ENCODE results near the gene BCL2L1.

Gene BCL2L1

DNA sequence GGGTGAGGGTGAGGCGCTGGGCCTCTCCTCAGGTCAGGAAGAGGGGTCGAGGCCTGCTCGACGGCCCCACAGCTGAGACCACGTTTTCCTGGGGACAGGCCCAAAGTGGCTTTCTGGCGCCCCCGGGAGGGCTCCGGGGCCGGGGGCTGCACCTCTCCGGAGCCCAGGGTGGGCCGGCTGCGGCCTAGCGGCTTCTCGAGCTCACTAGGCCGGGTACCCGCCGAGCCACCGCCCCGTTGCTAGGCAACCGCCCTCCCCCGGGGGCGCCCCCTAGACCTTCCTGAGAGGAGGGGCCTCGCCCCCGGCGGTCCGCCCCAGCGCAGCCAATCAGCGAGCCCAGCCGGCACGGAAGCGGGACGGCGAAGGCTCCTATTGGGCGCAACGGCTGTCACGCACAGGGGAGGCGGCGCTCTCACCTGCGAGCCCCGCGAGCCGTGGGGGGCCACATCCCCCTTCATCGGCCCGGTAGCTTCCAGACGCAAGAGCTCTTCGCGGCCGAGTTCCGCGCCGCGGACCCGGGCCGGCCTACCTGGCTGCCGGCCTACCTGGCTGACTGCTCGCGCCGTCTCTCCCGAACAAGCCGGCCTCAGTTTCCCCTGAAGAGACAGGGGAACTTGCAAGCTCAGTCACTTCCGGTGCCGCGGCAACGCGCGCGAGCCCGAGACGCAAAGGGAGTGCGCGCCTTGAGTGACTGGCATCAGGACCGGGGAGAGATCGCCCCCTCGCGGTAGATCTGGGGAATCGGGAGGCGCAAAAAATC lies 831 bp upstream of the BCL2L1 start:
- peak; percentile 98 for DNase-seq

DNA sequence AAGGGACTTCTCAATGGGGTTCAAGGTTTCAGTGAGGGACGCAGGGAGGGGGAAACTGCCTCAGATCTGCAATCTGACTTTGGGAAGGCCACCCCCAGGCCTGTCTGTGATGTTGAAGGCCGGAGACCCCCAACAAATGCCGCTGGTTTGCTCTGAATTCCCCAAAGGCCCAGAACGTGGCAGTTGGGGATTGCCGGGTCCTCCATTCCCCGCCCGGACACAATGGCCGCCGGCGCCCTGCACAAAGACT lies 326 bp upstream of the BCL2L1 start:
- no peak for DNase-seq

DNA sequence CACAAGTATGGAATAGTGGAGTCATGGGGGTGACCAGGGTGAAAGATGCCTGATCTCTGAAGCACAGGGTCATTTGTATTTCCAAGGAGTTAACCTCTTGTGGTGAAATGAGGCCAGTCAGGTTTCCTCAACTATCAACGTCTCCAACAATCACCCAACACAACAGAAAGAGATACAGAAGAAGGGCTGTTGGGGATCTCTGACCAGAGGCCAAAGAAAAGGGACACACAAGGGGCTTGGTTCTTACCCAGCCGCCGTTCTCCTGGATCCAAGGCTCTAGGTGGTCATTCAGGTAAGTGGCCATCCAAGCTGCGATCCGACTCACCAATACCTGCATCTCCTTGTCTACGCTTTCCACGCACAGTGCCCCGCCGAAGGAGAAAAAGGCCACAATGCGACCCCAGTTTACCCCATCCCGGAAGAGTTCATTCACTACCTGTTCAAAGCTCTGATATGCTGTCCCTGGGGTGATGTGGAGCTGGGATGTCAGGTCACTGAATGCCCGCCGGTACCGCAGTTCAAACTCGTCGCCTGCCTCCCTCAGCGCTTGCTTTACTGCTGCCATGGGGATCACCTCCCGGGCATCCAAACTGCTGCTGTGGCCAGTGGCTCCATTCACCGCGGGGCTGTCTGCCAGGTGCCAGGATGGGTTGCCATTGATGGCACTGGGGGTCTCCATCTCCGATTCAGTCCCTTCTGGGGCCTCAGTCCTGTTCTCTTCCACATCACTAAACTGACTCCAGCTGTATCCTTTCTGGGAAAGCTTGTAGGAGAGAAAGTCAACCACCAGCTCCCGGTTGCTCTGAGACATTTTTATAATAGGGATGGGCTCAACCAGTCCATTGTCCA lies 1.0 kb downstream of the BCL2L1 start:
- no peak for DNase-seq

DNA sequence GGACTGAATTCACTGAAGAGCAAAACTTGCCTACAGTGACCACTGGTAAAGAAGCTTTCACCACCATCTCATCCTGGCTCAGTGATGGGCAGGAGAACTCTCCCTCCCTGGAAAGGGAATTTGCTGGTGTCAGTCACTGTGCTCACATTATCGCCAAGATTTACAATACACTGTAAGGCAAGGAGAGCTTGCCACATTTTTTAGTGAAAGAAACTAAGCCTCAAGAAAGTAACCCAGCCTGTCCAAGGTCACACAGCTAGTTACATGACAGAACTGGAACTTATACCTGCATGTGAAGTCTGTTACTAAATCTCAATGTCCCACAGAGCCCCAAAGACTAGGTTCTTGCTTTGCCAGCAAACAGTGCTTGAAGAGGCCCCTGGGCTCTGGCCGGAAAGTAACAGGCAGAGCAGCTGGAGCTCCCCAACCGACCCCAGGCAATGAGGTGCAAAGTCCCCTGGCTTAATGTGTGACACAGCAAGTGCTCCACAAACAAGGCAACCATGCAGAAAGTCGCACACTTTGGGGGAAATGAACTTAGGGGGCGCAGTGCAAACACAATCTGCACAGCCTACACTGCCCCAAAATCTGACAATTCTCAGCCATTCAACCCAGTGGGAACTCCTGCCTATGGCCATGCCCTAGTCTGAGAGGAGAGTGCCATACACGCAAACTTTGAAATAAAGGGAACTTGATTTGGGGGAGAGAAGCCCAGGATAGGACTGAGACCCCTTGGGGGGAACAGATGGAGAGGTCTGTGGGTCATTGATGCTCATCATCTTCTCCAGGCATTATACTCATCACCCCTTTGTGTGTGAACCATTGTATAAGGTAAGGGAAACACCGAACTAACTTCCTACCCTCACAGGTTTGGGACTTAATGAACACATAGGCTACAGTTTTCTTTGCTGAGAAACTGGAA lies 1.9 kb downstream of the BCL2L1 start:
- peak; percentile 27 for DNase-seq

DNA sequence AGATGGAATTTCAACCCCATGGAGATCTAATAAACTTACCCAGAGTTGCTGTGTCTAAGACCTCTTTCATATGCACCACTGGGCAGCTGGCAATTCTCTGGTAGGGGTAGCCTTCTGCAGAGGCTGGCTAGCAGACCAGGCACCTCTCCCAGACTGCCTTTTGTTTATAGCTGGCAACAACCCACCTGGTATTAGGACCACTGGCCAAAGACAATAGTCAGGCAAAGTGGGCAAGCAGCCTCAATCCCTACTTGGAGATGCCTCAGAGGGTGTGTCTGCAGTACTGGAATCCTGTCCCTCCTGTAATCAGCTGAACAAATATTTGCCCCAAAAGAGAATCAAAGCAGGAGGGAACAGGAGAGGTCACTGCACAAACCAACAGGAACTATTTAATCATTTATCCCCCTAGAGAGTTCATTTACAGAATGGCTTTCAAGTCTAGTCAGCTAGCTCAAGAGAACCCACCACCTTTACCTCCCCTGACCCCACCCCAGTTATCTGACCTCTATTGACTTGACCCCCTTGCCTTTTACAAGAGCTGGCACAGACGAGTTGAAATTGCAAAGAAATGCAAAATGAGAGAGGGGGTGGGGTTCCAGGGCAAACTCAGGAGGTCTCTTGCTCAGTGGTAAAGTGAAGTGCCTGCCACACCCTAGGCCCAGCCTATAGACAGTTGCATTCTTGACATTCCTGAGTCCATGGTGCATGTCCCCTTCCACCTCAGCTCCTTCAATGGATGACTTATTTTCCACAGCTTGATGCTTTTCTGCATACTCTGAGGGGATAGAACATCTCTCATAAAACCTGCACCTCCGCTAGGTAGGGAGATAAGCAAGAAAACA lies 2.8 kb downstream of the BCL2L1 start:
- DNase-seq: no peak

DNA sequence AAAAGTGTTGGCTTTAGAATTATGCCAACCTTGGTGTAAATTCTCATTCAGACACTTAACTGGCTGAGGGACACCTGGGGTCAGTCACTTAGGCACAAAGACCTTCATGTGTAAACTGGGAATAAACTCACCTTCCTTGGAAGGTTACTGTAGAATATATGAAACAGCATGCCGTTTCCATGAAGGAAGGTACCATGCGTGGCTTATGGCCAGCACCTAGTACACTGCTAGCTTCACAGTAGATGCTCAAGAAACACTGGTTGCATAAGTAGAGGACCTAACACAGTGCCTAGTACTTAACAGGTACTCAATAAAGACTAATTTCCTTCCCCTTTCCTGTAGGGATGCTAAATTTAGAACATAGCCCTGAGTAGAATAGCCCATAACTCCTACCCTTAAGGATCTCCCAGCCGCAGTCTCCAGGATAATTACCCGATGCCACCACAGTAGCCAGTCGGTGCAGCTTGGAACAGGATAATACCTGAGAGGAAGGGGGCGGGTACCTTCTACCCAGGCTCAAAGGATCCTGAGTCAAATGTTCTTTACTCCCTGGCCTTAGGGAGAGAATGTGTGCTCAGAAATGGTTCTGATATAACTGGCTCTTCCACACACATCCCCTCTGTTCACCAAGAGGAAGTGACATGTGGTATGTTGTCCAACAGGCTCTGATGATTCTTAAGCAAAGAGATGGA lies 3.6 kb downstream of the BCL2L1 start:
- no peak for DNase-seq

DNA sequence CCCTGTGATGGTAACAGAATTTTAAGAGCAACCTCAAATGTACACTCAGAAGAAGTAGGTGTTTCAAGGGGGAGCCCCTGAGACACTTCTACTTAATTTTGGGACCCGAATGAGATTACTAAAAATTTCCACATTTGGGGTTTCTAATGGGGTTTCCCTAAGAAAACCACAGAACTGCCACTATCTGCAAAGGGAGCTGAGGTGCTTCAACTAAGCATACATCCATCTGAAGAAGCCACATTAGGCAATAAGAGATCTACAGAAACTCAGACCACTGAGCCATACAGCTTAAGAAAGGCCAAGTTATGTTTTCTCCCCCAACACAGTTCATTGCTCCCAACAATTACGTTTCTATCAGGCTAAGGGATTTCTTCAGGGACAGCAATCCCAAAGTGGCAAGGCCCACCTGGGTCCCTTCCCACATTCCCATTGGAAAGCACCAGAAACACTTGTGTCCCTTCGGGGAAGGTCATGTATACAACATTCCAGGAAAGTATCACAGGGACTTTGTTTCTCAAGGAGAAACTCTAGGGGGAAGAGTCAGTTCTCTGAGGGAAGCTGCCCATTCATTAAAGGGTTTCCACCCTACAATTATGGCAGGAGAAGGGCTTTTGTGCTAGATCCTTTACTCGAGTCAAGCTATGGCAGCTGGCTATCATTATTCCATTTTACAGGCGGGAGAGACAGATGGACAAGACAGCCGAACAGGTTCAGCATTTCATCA lies 5.0 kb downstream of the BCL2L1 start:
- DNase-seq: peak; percentile 18

DNA sequence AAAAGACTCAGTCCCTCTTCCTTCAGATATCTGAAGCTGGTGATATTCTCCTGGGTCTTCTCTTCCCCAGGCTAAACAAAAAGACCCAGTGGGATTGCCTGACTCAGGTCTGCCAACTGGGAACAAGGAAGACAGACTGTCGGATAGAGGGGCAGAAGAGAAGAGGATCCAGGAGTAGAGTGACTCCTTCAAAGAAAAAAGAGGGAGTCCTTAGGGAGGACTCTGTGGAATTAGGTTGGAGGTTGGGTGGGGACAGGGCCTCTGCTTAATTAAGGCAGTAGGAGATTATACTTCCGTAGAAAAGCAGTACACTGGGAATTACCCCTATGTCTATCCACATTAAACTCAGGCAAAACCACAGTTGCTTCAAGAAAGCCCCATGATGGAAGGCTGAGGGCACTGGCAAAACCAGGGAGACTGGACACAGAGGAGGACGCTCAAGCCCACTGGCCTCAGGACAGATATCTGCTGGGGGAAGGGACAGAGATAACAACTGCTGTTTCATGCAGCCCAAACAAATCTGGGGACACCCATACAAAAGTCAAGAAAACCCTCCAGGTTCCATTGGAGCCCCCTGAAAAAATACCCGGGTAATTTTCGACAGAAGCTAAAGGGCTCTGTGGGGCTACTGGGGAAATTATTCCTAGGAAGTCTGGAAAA lies 5.7 kb downstream of the BCL2L1 start:
- DNase-seq: no peak

DNA sequence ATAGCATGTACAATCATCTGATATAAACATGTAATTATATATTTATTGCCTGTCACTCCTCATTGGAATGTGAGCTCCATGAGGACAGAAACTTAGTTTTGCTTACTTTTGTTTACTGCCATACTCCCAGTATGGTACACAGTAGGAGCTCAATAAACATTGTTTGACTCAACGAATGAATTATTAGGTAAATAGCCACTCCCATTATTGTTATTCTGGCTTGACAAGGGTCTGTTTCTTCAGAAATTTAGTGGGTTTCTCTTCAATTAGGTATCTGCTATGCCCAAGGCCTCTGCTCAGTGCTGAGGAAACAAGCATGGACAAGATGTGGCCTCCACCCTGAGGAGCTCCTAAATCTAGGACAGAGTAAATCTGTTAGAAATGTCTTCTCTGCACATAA lies 6.3 kb downstream of the BCL2L1 start:
- no peak for DNase-seq

DNA sequence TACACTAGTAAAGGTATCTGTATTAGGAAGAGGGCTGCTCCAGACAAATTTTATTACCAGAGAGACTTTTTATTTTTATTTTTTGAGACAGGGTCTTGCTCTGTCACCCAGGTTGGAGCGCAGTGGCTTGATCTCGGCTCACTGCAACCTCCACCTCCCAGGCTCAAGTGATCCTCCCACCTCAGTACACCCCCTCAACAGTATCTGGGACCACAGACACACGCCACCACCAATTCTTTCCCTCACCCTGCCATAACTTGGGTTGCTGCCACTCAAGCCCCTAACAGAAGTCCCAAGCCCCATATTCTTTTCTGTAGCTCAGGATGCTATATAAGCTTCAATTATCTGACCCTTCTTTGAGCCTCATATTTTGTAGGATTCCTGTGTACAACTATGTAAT lies 6.9 kb downstream of the BCL2L1 start:
- no peak for DNase-seq

DNA sequence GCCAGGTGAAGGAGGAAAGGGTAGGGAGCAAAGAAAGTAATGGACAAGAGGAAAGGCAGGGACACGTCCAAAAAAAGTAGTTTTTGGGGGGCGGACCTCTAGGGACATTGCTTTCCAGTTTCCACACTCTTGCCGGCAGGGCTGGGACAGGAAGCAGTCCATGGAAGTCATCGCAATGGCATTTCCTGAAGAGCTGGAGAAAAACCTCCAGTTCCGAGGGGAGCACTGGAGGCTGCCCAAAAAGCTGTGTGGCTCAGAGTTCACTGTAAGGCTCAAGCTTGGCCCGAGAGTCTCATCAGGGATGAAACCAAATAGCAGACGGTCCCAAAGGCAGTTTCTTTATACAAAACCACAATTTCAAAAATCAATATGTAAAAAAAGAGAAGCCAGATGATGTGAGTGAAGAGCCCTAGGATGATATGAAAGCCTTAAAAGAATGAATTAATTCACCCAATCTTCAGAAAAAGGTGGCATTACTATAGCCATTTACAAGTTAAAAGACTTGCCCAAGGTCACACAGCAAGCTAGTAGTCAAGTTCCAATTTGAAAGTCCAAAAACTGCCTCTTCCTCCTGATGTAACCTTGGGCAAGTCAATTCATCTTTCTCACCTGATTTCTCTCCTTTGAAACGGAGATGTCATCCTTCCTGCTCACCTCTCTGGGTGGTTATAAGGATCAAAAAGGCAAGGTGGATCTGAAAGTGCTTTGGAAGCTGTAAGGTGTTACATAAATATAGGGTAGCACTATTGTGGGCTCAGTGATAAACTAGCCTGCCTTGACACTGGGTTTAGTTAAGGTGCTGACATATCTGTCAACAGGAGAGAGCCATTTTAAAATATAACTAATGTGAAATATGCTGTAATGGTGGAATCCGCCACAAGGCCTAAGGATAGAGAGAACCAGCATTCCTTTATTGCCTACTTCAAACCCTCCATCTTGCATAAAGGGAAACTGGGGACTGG lies 9.1 kb downstream of the BCL2L1 start:
- no peak for DNase-seq

DNA sequence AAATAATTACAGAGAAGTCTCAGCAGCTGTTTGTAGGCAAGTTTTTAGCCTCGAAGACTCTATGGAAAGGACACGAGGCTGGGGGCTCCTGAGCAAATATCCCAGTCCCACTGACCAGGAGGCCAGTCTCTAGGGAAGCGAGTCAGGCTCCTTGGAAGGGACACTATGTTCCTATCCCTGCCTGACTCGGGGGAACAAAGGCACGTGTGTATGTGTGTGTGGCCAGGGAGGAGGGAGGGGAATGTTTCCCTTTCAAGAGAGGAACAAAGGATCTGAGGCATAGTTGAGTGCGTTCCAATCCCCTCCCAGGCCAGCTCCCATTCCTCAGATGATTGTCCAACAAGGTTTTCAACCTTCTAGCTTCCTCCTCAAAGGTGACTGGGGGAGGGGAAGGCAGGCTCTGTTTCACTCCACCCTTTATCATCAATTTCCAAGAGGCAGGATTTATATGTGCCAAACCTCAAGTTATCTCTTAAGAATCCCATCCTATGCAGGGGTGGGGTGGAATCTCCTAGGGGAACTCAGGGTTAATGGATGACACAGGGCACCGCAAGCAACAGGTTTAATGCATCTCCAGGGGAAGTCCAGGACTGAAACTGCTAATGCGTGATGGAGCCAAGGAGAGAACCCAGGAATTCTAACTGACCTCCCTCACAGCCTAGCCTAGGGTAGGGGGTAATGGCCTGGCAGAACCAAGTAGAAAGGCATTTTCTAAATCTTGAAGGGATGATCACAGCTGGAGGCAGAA lies 9.9 kb downstream of the BCL2L1 start:
- DNase-seq: no peak

DNA sequence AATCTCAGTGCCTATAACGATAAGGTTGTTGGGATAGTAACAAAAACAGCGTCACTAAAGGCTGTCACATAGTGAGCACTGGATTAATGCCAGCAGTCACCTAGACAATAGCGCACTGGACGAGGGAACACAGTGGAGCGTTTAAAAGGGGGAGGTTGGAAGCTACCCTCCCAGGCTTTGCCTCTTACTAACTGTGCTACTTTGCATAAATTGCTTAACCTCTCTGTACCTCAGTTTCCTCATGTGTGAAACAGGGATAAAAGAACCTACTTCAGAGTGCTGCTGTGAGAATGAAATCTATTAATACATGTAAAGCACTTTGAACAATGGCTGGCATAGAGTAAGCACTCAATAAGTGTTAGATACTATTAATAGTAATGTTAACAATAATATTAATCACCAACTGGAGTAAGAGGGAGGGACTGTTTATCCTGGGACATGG lies 10.5 kb downstream of the BCL2L1 start:
- DNase-seq: no peak

DNA sequence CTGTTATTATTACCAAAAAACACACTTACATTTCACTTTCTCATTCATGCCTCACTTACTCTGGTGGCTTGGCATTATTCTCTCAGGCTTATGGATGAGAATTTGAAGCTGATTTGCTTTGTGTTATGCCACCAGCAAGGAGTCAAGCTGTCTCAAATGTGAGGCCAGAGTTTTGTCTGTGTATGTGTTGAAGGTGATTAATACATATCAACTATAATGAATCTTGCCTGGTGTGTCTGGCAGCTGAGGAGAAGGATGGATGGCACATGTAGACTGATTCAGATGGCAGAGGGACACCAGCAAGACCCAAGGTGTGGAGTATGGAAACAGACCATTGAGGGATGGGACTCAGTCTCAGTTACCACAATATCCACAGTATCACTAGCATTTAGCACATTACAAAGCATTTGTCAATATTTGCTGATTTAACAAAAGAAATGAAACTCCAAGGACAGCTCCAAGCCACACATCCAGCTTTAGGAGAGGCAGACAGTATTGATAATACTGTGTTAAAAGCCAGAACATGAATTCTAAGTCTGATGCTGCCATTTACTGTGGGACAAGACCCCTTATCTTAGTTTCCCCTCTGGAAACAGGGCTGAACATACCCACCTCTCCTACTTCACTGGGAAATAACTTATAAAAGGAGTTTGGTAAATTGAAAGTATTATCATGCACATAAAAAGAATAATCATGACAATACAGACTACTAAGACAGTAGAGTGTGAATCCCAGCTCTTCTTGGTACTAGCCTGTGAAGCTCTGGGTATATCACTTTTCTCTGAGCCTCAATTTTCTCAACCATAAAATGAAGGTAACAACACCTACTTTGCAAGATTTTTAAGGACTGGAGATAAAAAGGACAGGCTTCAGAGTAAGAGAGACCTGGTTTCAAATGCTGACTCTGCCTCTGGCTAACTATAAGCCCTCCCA lies 11.2 kb downstream of the BCL2L1 start:
- DNase-seq: no peak

DNA sequence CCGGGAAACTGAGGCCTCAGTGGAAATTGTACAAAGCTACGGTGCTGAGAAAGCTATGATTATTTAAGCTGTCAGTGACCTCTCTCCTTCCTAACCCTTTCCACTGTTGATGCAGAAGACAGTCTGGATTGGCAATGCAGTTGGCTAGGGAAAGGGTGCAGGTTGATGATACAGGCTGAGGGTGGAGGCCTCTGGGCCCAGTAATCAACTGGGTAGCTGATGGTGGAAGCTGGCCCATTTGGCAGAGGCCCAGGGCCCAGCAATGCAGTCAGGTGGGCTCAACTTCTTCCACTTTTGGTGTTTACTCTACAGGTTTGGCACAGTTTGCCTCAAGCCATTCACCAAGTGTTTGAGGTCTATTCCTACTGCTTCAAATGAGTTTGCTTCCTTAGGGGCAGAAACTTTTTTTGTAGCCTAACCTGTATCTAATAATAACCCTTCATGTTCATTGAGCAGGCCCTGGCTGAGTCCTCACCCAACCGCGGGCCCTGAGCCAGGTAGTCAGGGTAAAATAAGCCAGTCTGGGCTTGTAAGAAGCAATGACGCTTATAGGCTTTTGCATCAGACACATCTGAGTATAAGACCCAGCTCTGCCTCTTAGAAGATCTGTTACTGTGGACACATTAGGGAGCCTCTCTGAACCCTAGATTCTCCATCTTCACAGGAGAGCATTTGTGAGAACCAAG lies 12.1 kb downstream of the BCL2L1 start:
- no peak for DNase-seq

DNA sequence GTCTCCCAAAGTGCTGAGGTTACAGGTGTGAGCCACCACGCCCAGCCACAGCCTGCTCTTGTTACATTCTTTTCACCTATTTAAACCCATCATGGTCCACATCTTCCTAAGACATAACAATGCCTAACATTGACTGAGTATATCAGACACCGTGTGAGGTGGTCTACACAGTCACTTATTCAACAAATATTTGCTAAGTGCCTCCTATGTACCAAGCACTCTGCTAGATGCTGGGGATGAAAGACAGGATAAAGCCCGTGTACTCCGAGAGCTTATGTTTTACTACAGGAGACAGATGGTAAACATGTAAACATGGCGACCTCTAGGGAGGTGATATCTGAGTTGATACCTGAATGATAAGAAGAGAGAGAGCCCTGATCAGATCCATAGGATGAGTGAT lies 12.7 kb downstream of the BCL2L1 start:
- no peak for DNase-seq

Data from CD4-positive, alpha-beta T cell treated with Interleukin-15 for 1 hour (primary cell).